ENCODE measurements around the gene GAK. TPM values are rescaled to one million over a fixed set of nuclear protein-coding genes. Genes with fewer than 3 reads are reported as not detected.

GAK gene
- total and polyA plus RNA-seq, 2 experiments from 2014 or later: 87.1 to 88.4 TPM

GRCh38 chr4:965766-966134 lies 33.6 kb upstream of the GAK start:
- Histone ChIP-seq H3K4me1 (ENCODE audit: insufficient read depth) (no peaks in the 10 kb centered on the region), H3K4me3 (no peak overlapping the region), H4K20me1 (ENCODE audit: insufficient read depth, poor library complexity, severe bottlenecking) (no peaks in the 10 kb centered on the region), H2AFZ (no peak overlapping the region), H3K79me2 (no peaks in the 10 kb centered on the region), H3K9me3 (ENCODE audit: low read depth) (no peaks in the 10 kb centered on the region), H3K27me3 (no peaks in the 10 kb centered on the region), H3K4me2 (no peak overlapping the region), H3K36me3 (replicated peaks; ENCODE audit: insufficient read depth, low read depth) (no peaks in the 10 kb centered on the region), H3K27ac (no peak overlapping the region), H3K9me2 (replicated peaks; ENCODE audit: insufficient read depth) (no peaks in the 10 kb centered on the region)
- no peak for TF ChIP-seq EZH2 (IDR thresholded peaks at IDR 0.05; ENCODE audit: borderline replicate concordance)
- TF ChIP-seq CTCF (IDR thresholded peaks at IDR 0.05; ENCODE audit: poor library complexity): no peak
- TF ChIP-seq EZH2phosphoT487 (IDR thresholded peaks at IDR 0.05; ENCODE audit: low read depth, severe bottlenecking, unreplicated experiment): no peak
- DNase-seq (ENCODE audit: low spot score): no peak
- 96% methylated on average over 20 of the region's 21 CpGs for WGBS (ENCODE audit: low lambda C conversion rate, missing lambda C conversion rate)

GRCh38 chr4:965048-965765 lies 33.1 kb upstream of the GAK start:
- TF ChIP-seq CTCF (IDR thresholded peaks at IDR 0.05; ENCODE audit: poor library complexity): no peak
- TF ChIP-seq EZH2 (IDR thresholded peaks at IDR 0.05; ENCODE audit: borderline replicate concordance): no peak
- TF ChIP-seq EZH2phosphoT487 (IDR thresholded peaks at IDR 0.05; ENCODE audit: low read depth, severe bottlenecking, unreplicated experiment): no peak
- WGBS (ENCODE audit: low lambda C conversion rate, missing lambda C conversion rate): 94% methylated on average over 25 of the region's 26 CpGs
- no peak overlapping the region for H3K4me3 ChIP-seq
- no peak overlapping the region for H2AFZ ChIP-seq
- DNase-seq (ENCODE audit: low spot score): no peak
- no peaks in the 10 kb centered on the region for H3K9me3 ChIP-seq (ENCODE audit: low read depth)
- H3K79me2 ChIP-seq: no peaks in the 10 kb centered on the region
- H3K36me3 ChIP-seq (replicated peaks; ENCODE audit: insufficient read depth, low read depth): no peaks in the 10 kb centered on the region
- H3K4me2 ChIP-seq: no peak overlapping the region
- H3K4me1 ChIP-seq (ENCODE audit: insufficient read depth): no peaks in the 10 kb centered on the region
- no peaks in the 10 kb centered on the region for H3K27me3 ChIP-seq
- H3K9me2 ChIP-seq (replicated peaks; ENCODE audit: insufficient read depth): no peaks in the 10 kb centered on the region
- H3K27ac ChIP-seq: no peak overlapping the region
- H4K20me1 ChIP-seq (ENCODE audit: insufficient read depth, poor library complexity, severe bottlenecking): no peaks in the 10 kb centered on the region

GRCh38 chr4:964346-965025 lies 32.4 kb upstream of the GAK start:
- Histone ChIP-seq H3K4me1 (ENCODE audit: insufficient read depth) (no peaks in the 10 kb centered on the region), H3K27ac (no peak overlapping the region), H2AFZ (no peak overlapping the region), H3K27me3 (no peaks in the 10 kb centered on the region), H3K9me2 (replicated peaks; ENCODE audit: insufficient read depth) (no peaks in the 10 kb centered on the region), H3K36me3 (replicated peaks; ENCODE audit: insufficient read depth, low read depth) (no peaks in the 10 kb centered on the region), H3K4me3 (no peak overlapping the region), H4K20me1 (ENCODE audit: insufficient read depth, poor library complexity, severe bottlenecking) (no peaks in the 10 kb centered on the region), H3K9me3 (ENCODE audit: low read depth) (no peaks in the 10 kb centered on the region), H3K4me2 (no peak overlapping the region), H3K79me2 (no peaks in the 10 kb centered on the region)
- DNase-seq (ENCODE audit: low spot score): no peak
- TF ChIP-seq EZH2 (IDR thresholded peaks at IDR 0.05; ENCODE audit: borderline replicate concordance): no peak
- no peak for TF ChIP-seq EZH2phosphoT487 (IDR thresholded peaks at IDR 0.05; ENCODE audit: low read depth, severe bottlenecking, unreplicated experiment)
- TF ChIP-seq CTCF (IDR thresholded peaks at IDR 0.05; ENCODE audit: poor library complexity): no peak
- 95% methylated on average over 21 of the region's 23 CpGs for WGBS (ENCODE audit: low lambda C conversion rate, missing lambda C conversion rate)

All from hepatocyte (in vitro differentiated cells).